ENCODE results near the gene BCL6. TPM values are rescaled to one million over a fixed set of nuclear protein-coding genes. Genes with fewer than 3 reads are reported as not detected.

Gene BCL6
- total RNA-seq, 1 experiment from 2014 or later = 10.2 TPM

DNA sequence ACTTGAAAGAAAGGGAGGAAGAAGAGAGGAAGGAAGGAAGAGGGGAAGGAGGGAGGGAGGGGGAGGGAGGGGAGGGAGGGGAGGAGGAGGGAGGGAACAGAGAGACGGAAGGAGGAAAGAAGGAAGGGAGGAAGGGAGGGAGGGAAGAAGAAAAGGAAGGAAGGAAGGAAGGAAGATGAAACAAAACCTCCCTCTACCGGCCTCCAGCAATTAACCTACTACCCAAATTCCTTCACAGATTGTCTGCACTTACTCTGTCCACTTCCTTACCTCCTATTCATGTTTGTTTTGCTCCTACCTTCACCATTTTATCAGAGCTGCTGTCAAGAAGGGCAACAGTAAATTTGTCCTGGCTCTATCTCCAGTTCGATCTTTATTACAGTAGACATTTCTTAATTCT is 44.6 kb upstream of the BCL6 start (continued):
- TF ChIP-seq KAT7 (CRISPR knock-in tag; IDR thresholded peaks at IDR 0.05; ENCODE audit: borderline replicate concordance) = no peak
- no peak for TF ChIP-seq ZBTB21 (CRISPR knock-in tag; IDR thresholded peaks at IDR 0.05; ENCODE audit: borderline replicate concordance)
- TF ChIP-seq, protein P1, sequence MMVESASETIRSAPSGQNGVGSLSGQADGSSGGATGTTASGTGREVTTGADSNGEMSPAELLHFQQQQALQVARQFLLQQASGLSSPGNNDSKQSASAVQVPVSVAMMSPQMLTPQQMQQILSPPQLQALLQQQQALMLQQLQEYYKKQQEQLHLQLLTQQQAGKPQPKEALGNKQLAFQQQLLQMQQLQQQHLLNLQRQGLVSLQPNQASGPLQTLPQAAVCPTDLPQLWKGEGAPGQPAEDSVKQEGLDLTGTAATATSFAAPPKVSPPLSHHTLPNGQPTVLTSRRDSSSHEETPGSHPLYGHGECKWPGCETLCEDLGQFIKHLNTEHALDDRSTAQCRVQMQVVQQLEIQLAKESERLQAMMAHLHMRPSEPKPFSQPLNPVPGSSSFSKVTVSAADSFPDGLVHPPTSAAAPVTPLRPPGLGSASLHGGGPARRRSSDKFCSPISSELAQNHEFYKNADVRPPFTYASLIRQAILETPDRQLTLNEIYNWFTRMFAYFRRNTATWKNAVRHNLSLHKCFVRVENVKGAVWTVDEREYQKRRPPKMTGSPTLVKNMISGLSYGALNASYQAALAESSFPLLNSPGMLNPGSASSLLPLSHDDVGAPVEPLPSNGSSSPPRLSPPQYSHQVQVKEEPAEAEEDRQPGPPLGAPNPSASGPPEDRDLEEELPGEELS (CRISPR knock-in tag; IDR thresholded peaks at IDR 0.05) = no peak
- TF ChIP-seq, protein P2, sequence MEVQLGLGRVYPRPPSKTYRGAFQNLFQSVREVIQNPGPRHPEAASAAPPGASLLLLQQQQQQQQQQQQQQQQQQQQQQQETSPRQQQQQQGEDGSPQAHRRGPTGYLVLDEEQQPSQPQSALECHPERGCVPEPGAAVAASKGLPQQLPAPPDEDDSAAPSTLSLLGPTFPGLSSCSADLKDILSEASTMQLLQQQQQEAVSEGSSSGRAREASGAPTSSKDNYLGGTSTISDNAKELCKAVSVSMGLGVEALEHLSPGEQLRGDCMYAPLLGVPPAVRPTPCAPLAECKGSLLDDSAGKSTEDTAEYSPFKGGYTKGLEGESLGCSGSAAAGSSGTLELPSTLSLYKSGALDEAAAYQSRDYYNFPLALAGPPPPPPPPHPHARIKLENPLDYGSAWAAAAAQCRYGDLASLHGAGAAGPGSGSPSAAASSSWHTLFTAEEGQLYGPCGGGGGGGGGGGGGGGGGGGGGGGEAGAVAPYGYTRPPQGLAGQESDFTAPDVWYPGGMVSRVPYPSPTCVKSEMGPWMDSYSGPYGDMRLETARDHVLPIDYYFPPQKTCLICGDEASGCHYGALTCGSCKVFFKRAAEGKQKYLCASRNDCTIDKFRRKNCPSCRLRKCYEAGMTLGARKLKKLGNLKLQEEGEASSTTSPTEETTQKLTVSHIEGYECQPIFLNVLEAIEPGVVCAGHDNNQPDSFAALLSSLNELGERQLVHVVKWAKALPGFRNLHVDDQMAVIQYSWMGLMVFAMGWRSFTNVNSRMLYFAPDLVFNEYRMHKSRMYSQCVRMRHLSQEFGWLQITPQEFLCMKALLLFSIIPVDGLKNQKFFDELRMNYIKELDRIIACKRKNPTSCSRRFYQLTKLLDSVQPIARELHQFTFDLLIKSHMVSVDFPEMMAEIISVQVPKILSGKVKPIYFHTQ (CRISPR knock-in tag; IDR thresholded peaks at IDR 0.05) = no peak

DNA sequence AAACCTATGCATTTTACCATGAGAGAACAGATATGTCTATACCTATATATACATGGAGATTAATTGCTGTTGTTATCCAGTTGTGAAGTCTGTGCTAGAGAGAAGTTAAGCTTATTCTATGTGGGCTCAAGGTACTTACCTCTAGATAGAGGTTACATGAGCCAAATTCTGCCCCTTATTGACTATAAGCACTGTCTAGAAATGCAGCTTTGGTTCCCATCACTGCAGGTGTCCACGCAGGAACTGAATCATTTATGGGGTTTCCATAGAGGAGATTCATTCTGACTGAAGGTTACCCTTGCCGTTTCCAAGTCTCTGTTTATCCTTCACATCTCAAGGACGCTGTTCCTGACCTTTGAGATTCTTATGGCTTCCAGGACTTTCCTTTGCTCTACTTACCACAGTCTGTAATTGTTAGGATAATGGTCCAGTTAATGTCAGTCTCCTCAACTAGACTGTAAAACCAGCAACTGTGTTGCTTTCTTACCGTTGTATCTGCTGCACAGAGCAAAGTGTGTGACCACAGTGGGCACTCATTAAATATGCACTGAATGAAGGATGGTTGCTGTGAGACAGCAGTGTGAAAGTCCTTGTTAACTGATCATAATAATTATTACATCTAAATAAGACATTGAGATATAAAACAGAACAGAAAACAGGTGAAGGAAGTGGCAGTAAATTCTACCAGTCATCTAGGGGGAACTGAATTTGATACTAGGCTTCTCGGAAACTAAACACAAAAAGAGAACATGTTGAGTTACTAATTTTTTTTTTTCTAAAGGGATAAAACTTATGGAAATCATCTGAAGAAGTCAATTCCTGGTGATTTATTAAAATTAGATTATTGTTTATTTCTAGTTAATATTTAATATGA is 44.0 kb upstream of the BCL6 start:
- Mint-ChIP-seq H3K27me3 (ENCODE audit: low read depth) (no peaks in the 10 kb centered on the region; the same call in 1 of the 2 replicates), H3K27ac (no peak overlapping the region), H3K4me3 (no peak overlapping the region), H3K36me3 (no peaks in the 10 kb centered on the region), H3K9me3 (no peaks in the 10 kb centered on the region), H3K4me1 (peaks cover 2% of the 10 kb centered on the region; the same call in 1 of the 2 replicates)
- ATAC-seq = no peak
- DNase-seq (ENCODE audit: low spot score) = no peak
- ChIA-PET POLR2A (no interaction called here), CTCF (no interaction called here)
- TF ChIP-seq NFE2L1 (CRISPR knock-in tag; IDR thresholded peaks at IDR 0.05) (no peak), NFATC4 (CRISPR knock-in tag; IDR thresholded peaks at IDR 0.05) (no peak), HMGA2 (CRISPR knock-in tag; IDR thresholded peaks at IDR 0.05) (no peak), MYBL2 (CRISPR knock-in tag; IDR thresholded peaks at IDR 0.05) (no peak), RELA (CRISPR knock-in tag; IDR thresholded peaks at IDR 0.05; ENCODE audit: borderline replicate concordance) (no peak), IRF2 (CRISPR knock-in tag; IDR thresholded peaks at IDR 0.05; ENCODE audit: borderline replicate concordance, low read depth) (no peak), MXD4 (CRISPR knock-in tag; IDR thresholded peaks at IDR 0.05; ENCODE audit: borderline replicate concordance) (no peak), TCF7 (CRISPR knock-in tag; IDR thresholded peaks at IDR 0.05; ENCODE audit: low read depth) (no peak), ZNF219 (CRISPR knock-in tag; IDR thresholded peaks at IDR 0.05; ENCODE audit: borderline replicate concordance) (no peak), GABPB1 (CRISPR knock-in tag; IDR thresholded peaks at IDR 0.05) (no peak), CREM (CRISPR knock-in tag; IDR thresholded peaks at IDR 0.05) (no peak), KAT7 (CRISPR knock-in tag; IDR thresholded peaks at IDR 0.05; ENCODE audit: borderline replicate concordance) (no peak), FOXK1 (CRISPR knock-in tag; IDR thresholded peaks at IDR 0.05) (no peak), ZNF121 (CRISPR knock-in tag; IDR thresholded peaks at IDR 0.05) (no peak)
- TF ChIP-seq, protein P3, sequence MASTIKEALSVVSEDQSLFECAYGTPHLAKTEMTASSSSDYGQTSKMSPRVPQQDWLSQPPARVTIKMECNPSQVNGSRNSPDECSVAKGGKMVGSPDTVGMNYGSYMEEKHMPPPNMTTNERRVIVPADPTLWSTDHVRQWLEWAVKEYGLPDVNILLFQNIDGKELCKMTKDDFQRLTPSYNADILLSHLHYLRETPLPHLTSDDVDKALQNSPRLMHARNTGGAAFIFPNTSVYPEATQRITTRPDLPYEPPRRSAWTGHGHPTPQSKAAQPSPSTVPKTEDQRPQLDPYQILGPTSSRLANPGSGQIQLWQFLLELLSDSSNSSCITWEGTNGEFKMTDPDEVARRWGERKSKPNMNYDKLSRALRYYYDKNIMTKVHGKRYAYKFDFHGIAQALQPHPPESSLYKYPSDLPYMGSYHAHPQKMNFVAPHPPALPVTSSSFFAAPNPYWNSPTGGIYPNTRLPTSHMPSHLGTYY (CRISPR knock-in tag; IDR thresholded peaks at IDR 0.05) = no peak
- TF ChIP-seq, protein P4, sequence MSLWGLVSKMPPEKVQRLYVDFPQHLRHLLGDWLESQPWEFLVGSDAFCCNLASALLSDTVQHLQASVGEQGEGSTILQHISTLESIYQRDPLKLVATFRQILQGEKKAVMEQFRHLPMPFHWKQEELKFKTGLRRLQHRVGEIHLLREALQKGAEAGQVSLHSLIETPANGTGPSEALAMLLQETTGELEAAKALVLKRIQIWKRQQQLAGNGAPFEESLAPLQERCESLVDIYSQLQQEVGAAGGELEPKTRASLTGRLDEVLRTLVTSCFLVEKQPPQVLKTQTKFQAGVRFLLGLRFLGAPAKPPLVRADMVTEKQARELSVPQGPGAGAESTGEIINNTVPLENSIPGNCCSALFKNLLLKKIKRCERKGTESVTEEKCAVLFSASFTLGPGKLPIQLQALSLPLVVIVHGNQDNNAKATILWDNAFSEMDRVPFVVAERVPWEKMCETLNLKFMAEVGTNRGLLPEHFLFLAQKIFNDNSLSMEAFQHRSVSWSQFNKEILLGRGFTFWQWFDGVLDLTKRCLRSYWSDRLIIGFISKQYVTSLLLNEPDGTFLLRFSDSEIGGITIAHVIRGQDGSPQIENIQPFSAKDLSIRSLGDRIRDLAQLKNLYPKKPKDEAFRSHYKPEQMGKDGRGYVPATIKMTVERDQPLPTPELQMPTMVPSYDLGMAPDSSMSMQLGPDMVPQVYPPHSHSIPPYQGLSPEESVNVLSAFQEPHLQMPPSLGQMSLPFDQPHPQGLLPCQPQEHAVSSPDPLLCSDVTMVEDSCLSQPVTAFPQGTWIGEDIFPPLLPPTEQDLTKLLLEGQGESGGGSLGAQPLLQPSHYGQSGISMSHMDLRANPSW (CRISPR knock-in tag; conservative IDR thresholded peaks at IDR 0.05; ENCODE audit: low read depth) = no peak
- TF ChIP-seq, protein P5, sequence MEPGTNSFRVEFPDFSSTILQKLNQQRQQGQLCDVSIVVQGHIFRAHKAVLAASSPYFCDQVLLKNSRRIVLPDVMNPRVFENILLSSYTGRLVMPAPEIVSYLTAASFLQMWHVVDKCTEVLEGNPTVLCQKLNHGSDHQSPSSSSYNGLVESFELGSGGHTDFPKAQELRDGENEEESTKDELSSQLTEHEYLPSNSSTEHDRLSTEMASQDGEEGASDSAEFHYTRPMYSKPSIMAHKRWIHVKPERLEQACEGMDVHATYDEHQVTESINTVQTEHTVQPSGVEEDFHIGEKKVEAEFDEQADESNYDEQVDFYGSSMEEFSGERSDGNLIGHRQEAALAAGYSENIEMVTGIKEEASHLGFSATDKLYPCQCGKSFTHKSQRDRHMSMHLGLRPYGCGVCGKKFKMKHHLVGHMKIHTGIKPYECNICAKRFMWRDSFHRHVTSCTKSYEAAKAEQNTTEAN (CRISPR knock-in tag; IDR thresholded peaks at IDR 0.05) = no peak
- TF ChIP-seq, protein P6, sequence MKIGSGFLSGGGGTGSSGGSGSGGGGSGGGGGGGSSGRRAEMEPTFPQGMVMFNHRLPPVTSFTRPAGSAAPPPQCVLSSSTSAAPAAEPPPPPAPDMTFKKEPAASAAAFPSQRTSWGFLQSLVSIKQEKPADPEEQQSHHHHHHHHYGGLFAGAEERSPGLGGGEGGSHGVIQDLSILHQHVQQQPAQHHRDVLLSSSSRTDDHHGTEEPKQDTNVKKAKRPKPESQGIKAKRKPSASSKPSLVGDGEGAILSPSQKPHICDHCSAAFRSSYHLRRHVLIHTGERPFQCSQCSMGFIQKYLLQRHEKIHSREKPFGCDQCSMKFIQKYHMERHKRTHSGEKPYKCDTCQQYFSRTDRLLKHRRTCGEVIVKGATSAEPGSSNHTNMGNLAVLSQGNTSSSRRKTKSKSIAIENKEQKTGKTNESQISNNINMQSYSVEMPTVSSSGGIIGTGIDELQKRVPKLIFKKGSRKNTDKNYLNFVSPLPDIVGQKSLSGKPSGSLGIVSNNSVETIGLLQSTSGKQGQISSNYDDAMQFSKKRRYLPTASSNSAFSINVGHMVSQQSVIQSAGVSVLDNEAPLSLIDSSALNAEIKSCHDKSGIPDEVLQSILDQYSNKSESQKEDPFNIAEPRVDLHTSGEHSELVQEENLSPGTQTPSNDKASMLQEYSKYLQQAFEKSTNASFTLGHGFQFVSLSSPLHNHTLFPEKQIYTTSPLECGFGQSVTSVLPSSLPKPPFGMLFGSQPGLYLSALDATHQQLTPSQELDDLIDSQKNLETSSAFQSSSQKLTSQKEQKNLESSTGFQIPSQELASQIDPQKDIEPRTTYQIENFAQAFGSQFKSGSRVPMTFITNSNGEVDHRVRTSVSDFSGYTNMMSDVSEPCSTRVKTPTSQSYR (CRISPR knock-in tag; IDR thresholded peaks at IDR 0.05) = no peak

Data from WTC11 (cell line).